Pons (tissue), 1 donor: ENCODE data around the gene SMARCC2.
A peak's percentile ranks its signal among the peaks of the same experiment; 100 is the strongest.

Experiments
- DNase-seq: peaks from one replicate; pipeline ENCODE4 v3.0.0-alpha.2; 2016; ENCODE audit warnings: low spot score

The SMARCC2 gene

GRCh38 chr12:56189099-56189917 is at the start of gene SMARCC2:
Gene SMARCC2, minus strand, starts transcription at chr12:56189483. Its CDS starts 22 bp downstream, at chr12:56189461.
- DNase-seq: peak; percentile 78

DNA sequence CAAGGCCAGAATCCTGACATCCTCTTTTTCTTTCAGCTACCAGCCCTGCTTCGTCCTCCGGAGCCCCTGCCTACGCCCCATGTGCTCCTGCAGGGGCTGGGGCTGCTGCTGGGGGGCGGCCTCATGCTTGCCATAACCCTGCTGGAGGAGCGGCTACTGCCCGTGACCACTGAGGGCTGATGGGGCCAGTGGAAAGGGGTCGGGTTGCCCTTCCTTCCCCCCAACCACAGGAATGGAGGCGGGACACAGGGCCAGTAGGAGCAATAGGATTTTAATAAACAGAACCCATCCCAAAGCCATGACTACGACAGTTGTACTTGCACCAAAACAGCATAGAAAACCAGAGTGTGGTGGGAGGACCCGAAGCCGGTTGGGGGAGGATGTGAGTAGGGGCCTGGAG is 48.3 kb upstream of the SMARCC2 start:
- no peak for DNase-seq

- DNase-seq: no peak
Measured at GRCh38 chr12:56236985-56237384, 47.7 kb upstream of the SMARCC2 start.

GRCh38 chr12:56236091-56236490 is 46.8 kb upstream of the SMARCC2 start:
- DNase-seq: no peak

DNA sequence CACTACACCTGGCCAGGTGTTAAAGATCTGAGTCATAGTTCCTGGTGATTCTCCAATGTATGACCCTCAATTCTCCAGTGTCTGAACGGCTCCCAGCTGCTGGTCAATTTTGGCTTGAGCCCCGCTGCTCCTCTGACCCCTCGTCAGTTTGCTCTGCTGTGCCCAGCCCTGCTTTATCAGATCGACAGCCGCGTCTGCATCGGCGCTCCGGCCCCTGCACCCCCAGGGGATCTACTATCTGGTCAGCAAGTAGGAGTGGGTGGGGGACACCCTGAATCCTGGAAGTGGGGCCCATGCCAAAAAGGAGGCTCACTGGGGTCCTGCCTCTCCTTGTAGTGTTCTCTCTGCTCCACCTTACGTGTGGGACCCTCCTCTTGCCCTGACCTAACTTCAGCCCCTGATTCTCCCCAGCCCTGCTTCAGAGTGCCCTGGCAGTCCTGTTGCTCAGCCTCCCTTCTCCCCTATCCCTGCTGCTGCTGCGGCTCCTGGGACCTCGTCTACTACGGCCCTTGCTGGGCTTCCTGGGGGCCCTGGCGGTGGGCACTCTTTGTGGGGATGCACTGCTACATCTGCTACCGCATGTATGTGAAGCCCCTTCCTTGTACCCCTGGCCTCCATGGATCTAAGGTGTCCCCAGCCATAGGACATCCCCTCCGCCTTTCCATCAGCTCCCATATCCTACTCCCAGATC is 45.6 kb upstream of the SMARCC2 start:
- DNase-seq: no peak

GRCh38 chr12:56231184-56231582 is 41.9 kb upstream of the SMARCC2 start:
- no peak for DNase-seq

- no peak for DNase-seq
Measured at GRCh38 chr12:56230432-56231183, 41.3 kb upstream of the SMARCC2 start.

DNA sequence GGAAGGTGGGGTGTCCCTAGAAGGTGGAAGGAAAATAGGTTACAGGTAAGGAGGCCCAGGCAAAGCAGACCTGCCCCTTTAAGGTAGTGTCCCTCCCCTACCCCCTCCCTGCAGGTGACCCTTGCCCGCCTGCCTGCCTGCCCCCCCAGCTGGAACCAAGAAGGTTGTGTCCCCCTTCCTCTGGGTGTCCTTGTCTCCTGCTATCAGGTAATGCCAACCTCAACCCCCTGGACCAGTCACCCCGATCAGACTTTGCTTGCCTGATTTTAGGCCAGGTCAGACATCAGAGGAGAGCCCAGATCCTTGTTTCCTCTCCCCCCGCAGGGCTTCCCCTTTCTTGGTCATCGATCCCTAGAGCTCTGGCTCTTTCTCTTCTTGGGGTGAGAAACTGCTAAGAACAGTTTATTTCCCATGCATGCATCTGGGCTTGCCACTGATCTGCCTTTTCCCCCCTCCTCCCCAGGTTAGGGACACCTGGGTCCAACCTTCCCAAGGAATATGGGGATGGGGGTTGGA is 40.7 kb upstream of the SMARCC2 start, which contains the start of gene SLC39A5:
SLC39A5 (plus strand) TSS at position 136 of the 516 bp plus-strand sequence. CDS start 1,224 bp downstream, outside the sequence.
- no peak for DNase-seq

DNA sequence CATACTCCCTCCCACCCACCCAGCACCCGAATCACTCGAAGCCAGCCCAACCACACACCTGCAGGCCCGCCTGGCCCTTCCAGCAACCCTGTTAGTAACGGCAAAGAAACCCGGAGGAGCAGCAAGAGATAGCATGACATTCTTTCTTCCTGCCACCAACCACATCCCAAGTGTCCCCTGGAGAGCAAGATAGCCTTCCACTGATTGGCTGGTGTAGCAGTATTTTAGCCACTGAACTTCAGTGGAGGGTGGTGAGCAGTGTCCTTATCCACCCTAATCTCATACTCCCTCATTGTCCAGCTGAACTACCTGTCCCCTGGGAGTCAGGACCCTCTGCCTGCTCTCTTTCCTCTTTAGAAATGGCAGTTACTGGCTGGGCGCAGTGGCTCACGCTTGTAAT is 39.8 kb upstream of the SMARCC2 start:
- no peak for DNase-seq

DNA sequence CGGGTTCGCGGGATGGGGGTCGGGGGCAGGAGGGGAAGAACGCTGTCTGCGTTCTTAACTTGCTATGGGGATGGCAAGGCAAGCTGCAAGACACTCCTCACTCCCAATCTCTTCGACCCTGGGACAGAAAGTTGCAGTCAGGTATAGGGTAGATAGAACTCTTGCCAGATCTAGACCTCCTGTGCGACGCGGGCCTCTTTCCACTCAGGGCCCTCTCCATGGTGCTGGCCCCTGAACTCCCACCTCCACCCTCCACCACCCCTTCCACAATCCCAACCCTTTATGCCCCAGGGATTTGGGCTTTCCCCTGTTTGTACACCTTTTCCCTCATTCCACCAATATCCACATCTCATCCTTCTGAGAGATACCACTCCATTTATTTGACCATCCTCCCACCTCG is 35.7 kb upstream of the SMARCC2 start:
- DNase-seq: no peak

DNA sequence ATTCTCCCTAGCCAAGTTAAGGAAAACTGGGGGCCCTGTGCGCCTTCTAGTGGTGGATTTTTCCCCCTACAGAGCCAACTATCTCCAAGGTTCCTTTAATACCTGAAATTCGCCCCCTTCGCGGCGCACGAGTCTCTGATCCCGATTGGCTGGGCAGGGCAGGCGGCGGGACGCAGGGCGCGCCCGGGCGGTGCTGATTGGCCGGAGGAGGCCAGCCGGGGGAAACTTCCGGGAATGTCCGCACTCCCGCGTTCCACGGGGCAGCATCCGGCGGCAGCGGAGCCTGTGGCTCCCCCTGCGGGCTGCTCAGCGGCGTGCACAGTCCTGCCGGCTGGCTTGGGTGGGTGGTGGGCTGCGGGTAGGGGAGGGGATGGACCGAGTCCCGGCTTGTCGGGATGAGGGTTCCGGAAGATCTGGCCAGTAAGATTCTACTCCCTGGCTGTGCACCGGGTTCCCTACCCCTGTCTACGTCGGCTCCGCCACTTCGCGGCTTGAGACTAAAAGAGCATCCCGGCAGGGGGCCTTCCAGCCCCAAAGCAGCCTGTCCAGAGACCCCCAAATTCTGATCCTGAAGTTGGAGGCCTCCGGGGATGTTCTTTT is 34.9 kb upstream of the SMARCC2 start, which contains the start of gene NABP2:
NABP2 (plus strand) TSS at position 241 of the 600 bp plus-strand sequence. CDS start 515 bp downstream, outside the sequence.
- DNase-seq: peak; percentile 96

DNA sequence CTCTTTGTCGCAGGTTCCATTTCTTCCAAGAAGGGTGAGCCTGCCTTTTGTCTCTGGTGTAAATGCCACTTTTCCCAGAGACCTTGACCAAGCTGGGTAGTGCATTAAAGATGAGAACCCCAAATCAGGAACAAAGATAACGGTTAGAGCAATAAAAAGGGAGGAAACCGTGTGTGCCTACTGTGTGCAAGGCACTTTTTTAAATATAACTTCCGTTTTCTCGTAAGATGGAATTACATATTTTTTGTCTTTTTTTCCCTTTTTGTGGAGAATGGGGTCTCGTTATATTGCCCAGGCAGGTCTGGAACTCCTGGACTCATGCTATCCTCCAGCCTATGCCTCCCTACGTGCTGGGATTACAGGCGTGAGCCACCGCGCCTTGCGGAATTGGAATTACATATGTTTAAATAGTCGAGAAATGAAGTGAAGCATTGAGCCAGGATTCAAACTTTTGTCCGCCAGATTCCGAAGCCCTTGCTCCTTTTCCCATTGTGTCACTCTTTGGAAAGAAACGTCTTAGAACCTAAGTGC is 34.4 kb upstream of the SMARCC2 start:
- DNase-seq: no peak

- no peak for DNase-seq
Measured at GRCh38 chr12:56222531-56222895, 33.2 kb upstream of the SMARCC2 start.

GRCh38 chr12:56221757-56222530 is 32.7 kb upstream of the SMARCC2 start, which contains the start of gene RNF41:
Gene RNF41, minus strand, starts transcription at chr12:56221922. Its CDS starts 7,875 bp downstream, at chr12:56214047.
- peak; percentile 97 for DNase-seq

DNA sequence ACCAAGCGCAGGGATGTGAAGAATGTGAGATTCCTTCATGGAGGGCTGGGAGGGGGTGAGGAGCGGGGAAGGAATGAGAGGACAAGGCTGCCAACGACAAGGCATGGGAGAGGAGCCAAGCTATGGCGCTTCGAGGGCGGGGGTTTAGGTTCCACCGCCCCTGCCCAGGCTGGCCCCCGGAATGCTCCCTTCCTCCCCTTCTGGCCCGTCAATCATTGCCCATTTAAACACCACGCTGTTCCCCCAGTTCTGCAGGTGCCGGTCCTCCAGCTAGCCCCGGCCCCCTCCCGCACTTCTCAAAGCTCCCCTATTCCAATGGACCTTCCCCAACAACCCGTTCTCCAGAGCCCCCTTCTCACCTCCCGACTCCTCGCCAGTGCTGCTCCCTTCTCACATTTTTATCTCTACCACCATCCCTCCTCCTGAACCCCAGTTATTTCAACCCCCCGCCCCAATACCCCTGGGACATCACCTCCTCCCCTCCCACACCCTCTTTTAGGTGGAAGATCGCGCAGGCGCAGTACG is 32.0 kb upstream of the SMARCC2 start:
- DNase-seq: peak; percentile 36

- peak; percentile 54 for DNase-seq
Measured at GRCh38 chr12:56220611-56221231, 31.4 kb upstream of the SMARCC2 start.

DNA sequence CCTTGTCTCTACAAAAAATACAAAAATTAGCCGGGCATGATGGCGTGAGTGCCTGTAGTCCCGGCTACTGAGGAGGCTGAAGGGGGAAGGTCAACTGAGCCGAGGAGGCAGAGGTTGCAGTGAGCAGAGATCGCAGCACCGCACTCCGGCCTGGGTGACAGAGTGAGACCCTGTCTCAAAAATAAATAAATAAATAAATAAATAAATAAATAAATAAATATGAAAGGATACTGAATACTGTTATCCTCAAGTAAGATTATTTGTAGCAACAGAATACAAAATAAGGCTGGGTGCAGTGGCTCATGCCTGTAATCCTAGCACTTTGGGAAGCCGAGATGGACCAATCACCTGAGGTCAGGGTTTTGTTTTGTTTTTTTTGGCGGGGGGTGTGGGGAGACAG is 30.6 kb upstream of the SMARCC2 start:
- DNase-seq: no peak

DNA sequence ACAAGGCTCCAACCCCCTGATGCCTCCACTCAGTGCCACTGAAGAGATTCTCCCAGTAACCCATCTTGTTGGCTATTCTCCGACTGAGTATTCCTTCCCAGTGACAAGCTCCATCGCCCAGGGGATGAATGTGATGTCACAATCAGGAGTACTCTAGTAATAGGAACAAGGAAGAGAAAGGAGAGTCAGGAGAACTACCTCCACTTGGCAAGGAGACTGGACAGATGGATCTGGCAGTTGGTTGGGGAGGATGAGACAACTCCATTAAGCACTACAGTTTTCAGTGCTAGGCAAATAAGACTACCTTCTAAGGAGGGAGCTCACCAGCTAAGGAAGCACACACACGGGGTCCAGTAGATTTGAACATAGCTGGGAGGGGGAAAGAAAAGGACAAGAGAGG is 27.2 kb upstream of the SMARCC2 start:
- DNase-seq: no peak

DNA sequence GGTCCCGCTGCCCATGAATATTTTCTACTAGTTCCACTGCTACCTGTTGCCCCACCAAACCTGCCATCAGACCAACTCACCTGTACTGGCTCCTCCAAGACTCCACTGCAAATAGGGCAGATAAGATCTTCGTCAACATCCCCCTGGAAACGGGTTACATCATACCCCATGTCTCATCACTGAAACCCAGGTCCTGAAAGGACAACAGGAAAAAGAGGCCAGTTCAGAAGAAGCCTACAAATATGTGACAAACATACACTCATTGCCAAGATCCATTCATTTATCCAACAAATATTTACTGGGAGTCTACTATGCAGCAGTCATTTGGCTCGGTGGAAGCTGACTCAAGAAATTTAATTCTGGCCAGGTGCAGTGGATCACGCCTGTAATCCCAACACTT is 24.6 kb upstream of the SMARCC2 start:
- no peak for DNase-seq

DNA sequence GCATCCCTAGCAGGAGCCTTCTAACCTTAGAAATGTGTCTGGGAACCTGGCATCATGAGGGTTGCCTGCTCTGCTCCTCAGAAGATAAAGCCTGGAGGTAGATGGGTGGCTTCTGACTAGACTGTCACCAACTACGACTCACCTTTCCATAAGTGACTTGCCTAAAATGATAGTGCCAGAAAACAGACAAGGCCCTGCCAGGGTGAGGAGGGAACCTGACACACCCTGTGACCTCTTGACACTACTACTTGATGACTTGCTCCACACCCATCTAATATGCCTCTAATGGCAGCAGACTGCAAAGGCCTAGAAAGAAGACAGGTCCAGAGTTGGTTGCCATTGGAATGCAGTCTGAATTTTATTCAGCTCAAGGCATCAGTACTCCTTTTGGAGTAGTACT is 23.1 kb upstream of the SMARCC2 start:
- no peak for DNase-seq
